Right cardiac atrium (tissue), 5 donors: ENCODE measurements around the gene DOCK2. TPM values are rescaled to one million over a fixed set of nuclear protein-coding genes. Genes with fewer than 3 reads are reported as not detected.

Source experiments
- ATAC-seq, 2 donors: fragments of 200-7000 bp; cut with Tn5 transposase; one replicate each; pipeline versions ENCODE4 v1.8.0 to v1.9.1; 2020; ENCODE audit warnings: moderate library complexity in 2 of 2, mild to moderate bottlenecking in 1 of 2
- DNase-seq, 3 donors: peaks; one replicate each; pipeline ENCODE4 v3.0.0-alpha.2; 2020
- H3K27ac ChIP-seq: one replicate; pipeline ENCODE4 v1.5.1; 2013; ENCODE audit warnings: mild to moderate bottlenecking, low read length, control low read depth, moderate library complexity
- H3K27me3 ChIP-seq: one replicate; pipeline ENCODE4 v1.6.1; 2013; ENCODE audit not compliant: control insufficient read depth, insufficient read depth
- H3K4me1 ChIP-seq: one replicate; pipeline ENCODE4 v1.6.1; 2013; ENCODE audit warnings: low read length; ENCODE audit not compliant: control insufficient read depth, insufficient read depth
- H3K4me3 ChIP-seq: one replicate; pipeline ENCODE4 v1.5.1; 2013; ENCODE audit warnings: low read length, control low read depth
- H3K9me3 ChIP-seq: one replicate; pipeline ENCODE4 v1.6.1; 2013; ENCODE audit warnings: low read length; ENCODE audit not compliant: control insufficient read depth
- WGBS: extraction: QIAGEN DNeasy Blood & Tissue Kit; methylation state at CpG from one replicate; pipeline ENCODE4 v1.1.7; 2013; 5-methylcytosine and 5-hydroxymethylcytosine counted together
- intact Hi-C, 4 donors: fragments of 100-400 bp; cut with DNase I; formaldehyde crosslinking; loops; one replicate each; pipeline versions ENCODE4 v1.11.0 to v1.14.0; 2022 to 2023
- microRNA-seq, 2 donors: library from miRNA; unstranded; fragments of <30 nt; microRNA quantifications; one replicate each; pipeline ENCODE4 v1.2.0, GENCODE V29; 2020 to 2021
- polyA plus RNA-seq: library from polyadenylated mRNA; stranded (reverse); fragments of 200-250 nt; gene quantifications from one replicate; pipeline ENCODE4 v1.2.3, GENCODE V29; 2013
- total RNA-seq, 4 donors: library from RNA; stranded (reverse); fragmentation: NEBNext Ultra II Directional; extraction: Animal tissue kit (Norgen Biotek cat#: 25700); gene quantifications; one replicate each; pipeline ENCODE4 v1.2.1, GENCODE V29; 2021
- donor health status: healthy with polysubstance abuse.
- donor health status: DM: no; HTN: yes; CAD: no.
- donor health status: DM: no; HTN: no; CAD: no.
- donor health status: DM: no; HTN: yes; CAD: no; lungs with severe emphysema.
- donor health status: DM: yes; HTN: yes; CAD: no.

Gene DOCK2
- total and polyA plus RNA-seq, 5 donors: 1.00 to 14.2 (median 9.6) TPM

GRCh38 chr5:170132269-170132975 is 495.3 kb downstream of the DOCK2 start:
- H3K27ac ChIP-seq: no peak overlapping the region
- DNase-seq: no peak
- ATAC-seq: no peak
- intact Hi-C loops: no loop called here
- H3K27me3 ChIP-seq: no peaks in the 10 kb centered on the region
- H3K9me3 ChIP-seq: no peaks in the 10 kb centered on the region
- no peaks in the 10 kb centered on the region for H3K4me1 ChIP-seq
- 66% methylated on average over 4 of the region's 4 CpGs for WGBS
- H3K4me3 ChIP-seq: no peak overlapping the region

Small RNA genes lying within 50 kb of the gene (microRNA-seq; reads per million reads assigned to microRNA genes)
- 0 reads per million in 2 donors for gene MIR378E

Other genes starting within 250 kb of the DOCK2 start
- gene SPDL1, start 53.5 kb upstream of the DOCK2 start, total RNA-seq: 1 to 10 TPM; 4.4 to 5.9 (median 5.3) TPM
- 2.6 TPM for gene SPDL1, start 53.5 kb upstream of the DOCK2 start, polyA plus RNA-seq